Mesenchymal stem cell (in vitro differentiated cells and primary cell): ENCODE measurements around the gene VCAN.

Experiments used
- DNase-seq: peaks from one replicate; pipeline ENCODE4 v3.0.0-alpha.2; 2013
- H2AFZ ChIP-seq: one replicate; pipeline ENCODE4 v1.6.1; 2013; ENCODE audit warnings: low read depth, mild to moderate bottlenecking, control low read depth, inconsistent platforms, low read length, moderate library complexity
- H2AK5ac ChIP-seq: 2 replicates; pipeline ENCODE4 v1.6.1; 2013; ENCODE audit warnings: low read length, moderate library complexity, mild to moderate bottlenecking, inconsistent platforms; ENCODE audit not compliant: severe bottlenecking
- H2BK120ac ChIP-seq: one replicate; pipeline ENCODE4 v1.6.1; 2013; ENCODE audit warnings: low read depth, mild to moderate bottlenecking, inconsistent platforms, low read length, moderate library complexity
- H2BK12ac ChIP-seq, 2 experiments: one replicate each; pipeline ENCODE4 v1.6.1; 2013; ENCODE audit warnings: inconsistent platforms in 2 of 2, low read length in 2 of 2, mild to moderate bottlenecking in 2 of 2, moderate library complexity in 2 of 2, control low read depth in 1 of 2
- H2BK15ac ChIP-seq: one replicate; pipeline ENCODE4 v1.6.1; 2013; ENCODE audit warnings: mild to moderate bottlenecking, low read depth, inconsistent platforms; ENCODE audit not compliant: poor library complexity, severe bottlenecking
- H2BK5ac ChIP-seq: 2 replicates; pipeline ENCODE4 v1.6.1; 2013; ENCODE audit warnings: low read depth, mild to moderate bottlenecking, low read length, control low read depth, inconsistent platforms; ENCODE audit not compliant: poor library complexity, severe bottlenecking
- H3K14ac ChIP-seq, 2 experiments: one replicate each; pipeline ENCODE4 v1.6.1; 2013; ENCODE audit warnings: inconsistent platforms in 2 of 2, low read length in 2 of 2, control low read depth in 1 of 2, mild to moderate bottlenecking in 1 of 2, moderate library complexity in 1 of 2
- H3K18ac ChIP-seq, 2 experiments: one replicate each; pipeline ENCODE4 v1.6.1; 2013; ENCODE audit warnings: inconsistent platforms in 2 of 2, low read length in 2 of 2, control low read depth in 1 of 2, low read depth in 1 of 2, mild to moderate bottlenecking in 1 of 2
- H3K23ac ChIP-seq, 2 experiments: one replicate each; pipeline ENCODE4 v1.6.1; 2013; ENCODE audit warnings: inconsistent platforms in 2 of 2, low read length in 2 of 2, mild to moderate bottlenecking in 2 of 2, moderate library complexity in 2 of 2, control low read depth in 1 of 2
- H3K27ac ChIP-seq: 2 replicates; pipeline ENCODE4 v1.5.1; 2013; ENCODE audit warnings: mild to moderate bottlenecking, moderate library complexity, low read length, control low read depth, inconsistent platforms; ENCODE audit not compliant: poor library complexity, severe bottlenecking
- H3K27me3 ChIP-seq, 2 experiments: 2 replicates each; pipeline versions ENCODE4 v1.6.1 to v1.7.0; 2013; ENCODE audit warnings: low read length in 2 of 2, mild to moderate bottlenecking in 2 of 2, moderate library complexity in 2 of 2, control low read depth in 1 of 2, inconsistent platforms in 1 of 2; ENCODE audit not compliant: control insufficient read depth in 1 of 2, insufficient read depth in 1 of 2
- H3K36me3 ChIP-seq, 2 experiments: 2 replicates each; pipeline versions ENCODE4 v1.6.1 to v1.7.0; 2013; ENCODE audit warnings: low read length in 2 of 2, control low read depth in 1 of 2, inconsistent platforms in 1 of 2, low read depth in 1 of 2, mild to moderate bottlenecking in 1 of 2; ENCODE audit not compliant: insufficient read depth in 2 of 2, control insufficient read depth in 1 of 2
- H3K4ac ChIP-seq, 2 experiments: one replicate each; pipeline ENCODE4 v1.6.1; 2013; ENCODE audit warnings: inconsistent platforms in 2 of 2, low read length in 2 of 2, mild to moderate bottlenecking in 2 of 2, moderate library complexity in 2 of 2, control low read depth in 1 of 2, low read depth in 1 of 2
- H3K4me1 ChIP-seq: 2 replicates; pipeline ENCODE4 v1.6.1; 2013; ENCODE audit warnings: low read depth, low read length, control low read depth; ENCODE audit not compliant: control insufficient read depth, insufficient read depth
- H3K4me2 ChIP-seq: 2 replicates; pipeline ENCODE4 v1.6.1; 2013; ENCODE audit warnings: low read length, mild to moderate bottlenecking, inconsistent platforms; ENCODE audit not compliant: poor library complexity, severe bottlenecking
- H3K4me3 ChIP-seq, 2 experiments: 2 replicates each; pipeline versions ENCODE4 v1.5.1 to v1.7.0; 2013; ENCODE audit warnings: low read length in 2 of 2, mild to moderate bottlenecking in 2 of 2, control low read depth in 1 of 2, low read depth in 1 of 2; ENCODE audit not compliant: insufficient read depth in 1 of 2
- H3K79me1 ChIP-seq: replicated peaks from 2 replicates; pipeline ENCODE4 v1.6.1; 2013; ENCODE audit warnings: mild to moderate bottlenecking, control low read depth, low read length, inconsistent platforms; ENCODE audit not compliant: poor library complexity, severe bottlenecking
- H3K9ac ChIP-seq: 2 replicates; pipeline ENCODE4 v1.7.0; 2013; ENCODE audit warnings: mild to moderate bottlenecking, low read length, moderate library complexity
- H3K9me3 ChIP-seq: 2 replicates; pipeline ENCODE4 v1.7.0; 2013; ENCODE audit warnings: mild to moderate bottlenecking, low read length; ENCODE audit not compliant: control insufficient read depth
- H4K8ac ChIP-seq: one replicate; pipeline ENCODE4 v1.6.1; 2013; ENCODE audit warnings: inconsistent platforms, mild to moderate bottlenecking, low read length, moderate library complexity
- H4K91ac ChIP-seq: one replicate; pipeline ENCODE4 v1.6.1; 2013; ENCODE audit warnings: mild to moderate bottlenecking, low read length, inconsistent platforms
- WGBS: methylation state at CpG from one replicate; pipeline ENCODE4 v1.1.7; 2013; ENCODE audit warnings: mixed read lengths; 5-methylcytosine and 5-hydroxymethylcytosine counted together

Gene VCAN

GRCh38 chr5:83475935-83476814 lies 4.6 kb downstream of the VCAN start:
- Histone ChIP-seq H3K79me1 (no peaks in the 10 kb centered on the region), H3K36me3 (peaks cover 5 to 44% of the 10 kb centered on the region in 2 experiments), H3K27me3 (no peaks in the 10 kb centered on the region), H3K4ac (peak overlapping the region in 1 of 2 experiments; percentile 37), H4K91ac (no peak overlapping the region), H3K14ac (no peak overlapping the region), H2BK120ac (no peak overlapping the region), H3K4me1 (peaks cover 5% of the 10 kb centered on the region), H2BK12ac (peak overlapping the region in 1 of 2 experiments; percentile 54), H3K9me3 (no peaks in the 10 kb centered on the region), H3K23ac (no peak overlapping the region), H2BK5ac (no peak overlapping the region), H4K8ac (no peak overlapping the region), H3K4me3 (peak overlapping the region in 1 of 2 experiments; percentile 94), H3K27ac (peak overlapping the region; percentile 98), H2AK5ac (peak overlapping the region; percentile 7), H2AFZ (no peak overlapping the region), H3K9ac (peak overlapping the region; percentile 95), H3K4me2 (peak overlapping the region; percentile 36), H2BK15ac (no peak overlapping the region), H3K18ac (peak overlapping the region in 1 of 2 experiments; percentile 39)
- DNase-seq = peak; percentile 43
- 37% methylated on average over 5 of the region's 5 CpGs for WGBS

- Histone ChIP-seq H3K79me1 (peaks cover 2% of the 10 kb centered on the region), H3K18ac (no peak overlapping the region), H4K8ac (no peak overlapping the region), H3K4me1 (peaks cover 3% of the 10 kb centered on the region), H4K91ac (no peak overlapping the region), H2BK120ac (no peak overlapping the region), H2BK5ac (no peak overlapping the region), H3K4ac (no peak overlapping the region), H2AFZ (no peak overlapping the region), H3K27me3 (no peaks in the 10 kb centered on the region), H3K4me2 (no peak overlapping the region), H2AK5ac (no peak overlapping the region), H3K9ac (no peak overlapping the region), H3K27ac (no peak overlapping the region), H3K4me3 (no peak overlapping the region), H3K9me3 (no peaks in the 10 kb centered on the region), H3K36me3 (peaks cover 4 to 95% of the 10 kb centered on the region in 2 experiments), H3K14ac (no peak overlapping the region), H2BK15ac (no peak overlapping the region), H2BK12ac (no peak overlapping the region), H3K23ac (no peak overlapping the region)
- DNase-seq = no peak
- 100% methylated on average over 1 of the region's 1 CpG for WGBS
Observed at GRCh38 chr5:83482961-83483360, 11.4 kb downstream of the VCAN start.

- H2AK5ac ChIP-seq = no peak overlapping the region
- H3K4me1 ChIP-seq = peaks cover 2% of the 10 kb centered on the region
- H3K79me1 ChIP-seq = peaks cover 2% of the 10 kb centered on the region
- no peaks in the 10 kb centered on the region for H3K9me3 ChIP-seq
- no peaks in the 10 kb centered on the region for H3K27me3 ChIP-seq
- peaks cover 4 to 93% of the 10 kb centered on the region in 2 experiments for H3K36me3 ChIP-seq
- no peak overlapping the region for H3K18ac ChIP-seq
- H3K14ac ChIP-seq = no peak overlapping the region
- no peak overlapping the region for H2BK12ac ChIP-seq
- no peak overlapping the region for H3K4ac ChIP-seq
- no peak overlapping the region for H2BK120ac ChIP-seq
- H2AFZ ChIP-seq = no peak overlapping the region
- no peak overlapping the region for H2BK5ac ChIP-seq
- no peak overlapping the region for H3K23ac ChIP-seq
- H3K27ac ChIP-seq = no peak overlapping the region
- DNase-seq = no peak
- H3K9ac ChIP-seq = no peak overlapping the region
- H4K91ac ChIP-seq = no peak overlapping the region
- H3K4me3 ChIP-seq = no peak overlapping the region
- H3K4me2 ChIP-seq = no peak overlapping the region
- no peak overlapping the region for H4K8ac ChIP-seq
- 97% methylated on average over 1 of the region's 2 CpGs for WGBS
- no peak overlapping the region for H2BK15ac ChIP-seq
Observed at GRCh38 chr5:83484294-83484693, 12.8 kb downstream of the VCAN start.

DNA sequence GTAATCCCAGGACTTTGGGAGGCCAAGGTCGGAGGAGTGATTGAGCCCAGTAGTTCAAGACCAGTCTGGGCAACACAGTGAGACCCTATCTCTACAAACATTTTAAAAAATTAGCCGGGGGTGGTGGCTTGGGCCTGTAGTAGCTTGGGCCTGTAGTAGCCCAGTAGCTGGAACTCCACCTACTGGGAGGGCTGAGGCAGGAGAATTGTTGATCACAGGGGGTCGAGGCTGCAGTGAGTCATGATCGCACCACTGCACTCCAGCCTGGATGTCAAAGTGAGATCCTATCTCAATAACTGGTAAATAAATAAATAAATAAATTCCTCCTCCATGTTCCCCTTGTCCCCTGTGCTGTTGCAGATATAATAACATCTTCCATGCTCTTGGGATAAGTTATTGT lies 14.3 kb downstream of the VCAN start:
- Histone ChIP-seq H3K18ac (no peak overlapping the region), H2AK5ac (peak overlapping the region; percentile 86), H4K91ac (no peak overlapping the region), H2BK120ac (no peak overlapping the region), H3K79me1 (peaks cover 9% of the 10 kb centered on the region), H3K14ac (no peak overlapping the region), H3K4me2 (no peak overlapping the region), H3K23ac (no peak overlapping the region), H2BK12ac (no peak overlapping the region), H2BK15ac (no peak overlapping the region), H2AFZ (no peak overlapping the region), H4K8ac (no peak overlapping the region), H3K4ac (no peak overlapping the region), H3K9ac (no peak overlapping the region), H3K4me3 (no peak overlapping the region), H3K36me3 (peaks cover 10 to 94% of the 10 kb centered on the region in 2 experiments), H3K9me3 (no peaks in the 10 kb centered on the region), H3K4me1 (peaks cover 2% of the 10 kb centered on the region), H2BK5ac (no peak overlapping the region), H3K27ac (peak overlapping the region; percentile 66), H3K27me3 (no peaks in the 10 kb centered on the region)
- DNase-seq = no peak
- 90% methylated on average over 1 of the region's 4 CpGs for WGBS
